Osteocyte (in vitro differentiated cells): Measurements from ENCODE around the gene MARF1. TPM values are rescaled to one million over a fixed set of nuclear protein-coding genes. Genes with fewer than 3 reads are reported as not detected.

Experiments used
- DNase-seq: peaks from one replicate; pipeline ENCODE4 v3.0.0; 2021; ENCODE audit warnings: mixed read lengths; ENCODE audit not compliant: unreplicated experiment; ENCODE audit errors: extremely low spot score
- H3K27ac Mint-ChIP-seq: one replicate; pipeline ENCODE4 v1.8.0; 2021; ENCODE audit warnings: mild to moderate bottlenecking, mixed read lengths; ENCODE audit not compliant: unreplicated experiment
- H3K27me3 Mint-ChIP-seq: one replicate; pipeline ENCODE4 v1.8.0; 2021; ENCODE audit warnings: mixed read lengths; ENCODE audit not compliant: unreplicated experiment
- H3K36me3 Mint-ChIP-seq: one replicate; pipeline ENCODE4 v1.8.0; 2021; ENCODE audit warnings: mixed read lengths; ENCODE audit not compliant: unreplicated experiment
- H3K4me1 Mint-ChIP-seq: one replicate; pipeline ENCODE4 v1.8.0; 2021; ENCODE audit warnings: mixed read lengths; ENCODE audit not compliant: unreplicated experiment
- H3K4me3 Mint-ChIP-seq: one replicate; pipeline ENCODE4 v1.8.0; 2021; ENCODE audit warnings: mild to moderate bottlenecking, moderate library complexity, mixed read lengths; ENCODE audit not compliant: unreplicated experiment
- H3K9me3 Mint-ChIP-seq: one replicate; pipeline ENCODE4 v1.8.0; 2021; ENCODE audit warnings: mixed read lengths; ENCODE audit not compliant: unreplicated experiment
- total RNA-seq: library from RNA; stranded (reverse); gene quantifications from 2 replicates; pipeline ENCODE4 v1.2.1, GENCODE V29; 2021
- TF ChIP-seq, protein P1 (sequence below): fragments of 200-600 bp; sonication (generic); IDR thresholded peaks from 2 replicates; pipeline ENCODE4 v1.5.0; 2021; ENCODE audit warnings: antibody characterized with exemption, mild to moderate bottlenecking, moderate library complexity

The MARF1 gene
- total RNA-seq, 1 donor from 2014 or later, result 83.0 TPM

- H3K9me3 Mint-ChIP-seq, result no peaks in the 10 kb centered on the region
- TF ChIP-seq, protein P1, sequence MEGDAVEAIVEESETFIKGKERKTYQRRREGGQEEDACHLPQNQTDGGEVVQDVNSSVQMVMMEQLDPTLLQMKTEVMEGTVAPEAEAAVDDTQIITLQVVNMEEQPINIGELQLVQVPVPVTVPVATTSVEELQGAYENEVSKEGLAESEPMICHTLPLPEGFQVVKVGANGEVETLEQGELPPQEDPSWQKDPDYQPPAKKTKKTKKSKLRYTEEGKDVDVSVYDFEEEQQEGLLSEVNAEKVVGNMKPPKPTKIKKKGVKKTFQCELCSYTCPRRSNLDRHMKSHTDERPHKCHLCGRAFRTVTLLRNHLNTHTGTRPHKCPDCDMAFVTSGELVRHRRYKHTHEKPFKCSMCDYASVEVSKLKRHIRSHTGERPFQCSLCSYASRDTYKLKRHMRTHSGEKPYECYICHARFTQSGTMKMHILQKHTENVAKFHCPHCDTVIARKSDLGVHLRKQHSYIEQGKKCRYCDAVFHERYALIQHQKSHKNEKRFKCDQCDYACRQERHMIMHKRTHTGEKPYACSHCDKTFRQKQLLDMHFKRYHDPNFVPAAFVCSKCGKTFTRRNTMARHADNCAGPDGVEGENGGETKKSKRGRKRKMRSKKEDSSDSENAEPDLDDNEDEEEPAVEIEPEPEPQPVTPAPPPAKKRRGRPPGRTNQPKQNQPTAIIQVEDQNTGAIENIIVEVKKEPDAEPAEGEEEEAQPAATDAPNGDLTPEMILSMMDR, result no peak
- no peak overlapping the region for H3K4me3 Mint-ChIP-seq
- no peak overlapping the region for H3K27ac Mint-ChIP-seq
- H3K4me1 Mint-ChIP-seq, result no peaks in the 10 kb centered on the region
- H3K27me3 Mint-ChIP-seq, result no peaks in the 10 kb centered on the region
- peaks cover 76% of the 10 kb centered on the region for H3K36me3 Mint-ChIP-seq
- no peak for DNase-seq
These were observed 22.3 kb downstream of the MARF1 start for GRCh38 chr16:15620611-15621195.

DNA sequence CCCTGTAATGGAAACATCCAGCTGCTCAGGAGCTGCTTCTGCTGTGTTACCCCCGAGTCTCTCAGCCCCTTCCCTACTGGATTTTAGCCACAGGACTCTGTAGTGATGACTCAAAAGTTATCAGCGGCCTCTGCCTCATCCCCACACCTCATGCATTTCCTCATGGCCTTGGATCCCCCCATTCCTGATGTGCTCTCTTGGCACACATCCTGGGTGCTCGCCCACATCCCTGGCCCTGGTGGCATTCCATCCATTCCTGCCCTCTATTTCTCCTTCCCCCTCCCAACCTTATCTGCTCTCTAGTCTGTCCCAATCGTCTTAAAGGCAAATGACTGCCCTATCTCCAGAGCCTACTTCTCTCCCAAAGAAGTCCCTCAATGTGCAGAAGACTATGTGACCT is 24.6 kb downstream of the MARF1 start:
- H3K9me3 Mint-ChIP-seq, result no peaks in the 10 kb centered on the region
- H3K4me1 Mint-ChIP-seq, result no peaks in the 10 kb centered on the region
- TF ChIP-seq, protein P1, result no peak
- H3K36me3 Mint-ChIP-seq, result peaks cover 66% of the 10 kb centered on the region
- H3K27me3 Mint-ChIP-seq, result no peaks in the 10 kb centered on the region
- no peak overlapping the region for H3K4me3 Mint-ChIP-seq
- H3K27ac Mint-ChIP-seq, result no peak overlapping the region
- DNase-seq, result no peak

GRCh38 chr16:15617901-15618300 is 25.1 kb downstream of the MARF1 start:
- no peaks in the 10 kb centered on the region for H3K9me3 Mint-ChIP-seq
- H3K27me3 Mint-ChIP-seq, result no peaks in the 10 kb centered on the region
- no peak overlapping the region for H3K27ac Mint-ChIP-seq
- H3K4me3 Mint-ChIP-seq, result no peak overlapping the region
- H3K36me3 Mint-ChIP-seq, result peaks cover 69% of the 10 kb centered on the region
- H3K4me1 Mint-ChIP-seq, result no peaks in the 10 kb centered on the region
- DNase-seq, result no peak
- TF ChIP-seq, protein P1, result no peak

DNA sequence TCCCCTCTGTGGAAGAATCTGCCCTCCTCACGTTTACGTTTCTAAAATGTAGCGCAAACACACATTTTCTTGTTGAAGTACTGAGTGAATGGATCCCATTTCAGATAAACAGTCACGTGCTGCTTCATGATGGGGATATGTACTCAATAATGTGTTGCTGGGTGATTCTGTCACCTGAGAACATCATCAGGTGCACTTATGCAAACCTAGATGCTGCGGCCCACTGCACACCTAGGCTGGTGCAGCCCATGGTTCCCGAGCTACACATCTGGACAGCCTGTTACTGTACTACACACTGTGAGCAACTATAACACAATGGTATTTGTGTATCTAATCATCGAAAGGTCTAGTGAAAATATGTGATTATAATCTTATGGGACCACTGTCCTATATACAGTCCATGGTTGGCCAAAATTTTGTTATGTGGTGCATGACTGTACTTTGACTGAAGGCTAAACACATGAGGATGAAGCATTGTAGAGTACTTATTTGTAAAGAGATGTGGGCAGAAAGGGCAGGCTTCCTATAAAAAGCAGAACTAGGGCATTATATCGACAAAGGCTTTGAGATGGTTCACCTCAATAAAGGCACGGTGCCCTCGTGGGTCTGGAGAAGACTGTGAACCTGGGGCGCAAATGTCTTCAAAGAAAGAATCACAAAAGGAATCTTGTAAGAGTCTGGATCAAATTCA is 26.3 kb downstream of the MARF1 start:
- TF ChIP-seq, protein P1, result no peak
- DNase-seq, result no peak

DNA sequence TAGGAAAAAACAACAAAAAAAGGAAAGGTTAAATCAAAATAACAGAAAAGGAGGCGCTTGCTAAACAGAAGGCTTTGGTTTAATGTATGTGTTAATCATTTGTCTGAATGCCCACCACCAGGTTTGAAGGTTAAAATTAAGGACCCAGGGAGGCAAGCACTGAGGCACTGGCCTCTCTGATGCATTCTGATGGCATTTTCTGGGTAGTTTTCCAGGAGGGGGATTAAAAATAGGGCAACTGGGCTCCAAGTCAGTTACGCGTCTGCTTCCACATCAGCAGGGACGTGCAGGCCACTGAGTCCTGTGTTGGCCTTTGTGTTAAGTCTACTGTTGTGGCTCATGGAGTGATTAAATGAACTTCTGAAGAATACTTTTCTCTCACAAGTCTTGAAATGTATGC is 26.9 kb downstream of the MARF1 start:
- Mint-ChIP-seq H3K27ac (no peak overlapping the region), H3K4me1 (no peaks in the 10 kb centered on the region), H3K9me3 (no peaks in the 10 kb centered on the region), H3K4me3 (no peak overlapping the region), H3K36me3 (peaks cover 64% of the 10 kb centered on the region), H3K27me3 (no peaks in the 10 kb centered on the region)
- TF ChIP-seq, protein P1, result no peak
- no peak for DNase-seq

More for the DNA sequence above, 26.3 kb downstream of the MARF1 start:
- Mint-ChIP-seq H3K27me3 (no peaks in the 10 kb centered on the region), H3K27ac (no peak overlapping the region), H3K36me3 (peaks cover 65% of the 10 kb centered on the region), H3K4me1 (no peaks in the 10 kb centered on the region), H3K9me3 (no peaks in the 10 kb centered on the region), H3K4me3 (no peak overlapping the region)
